HG02973 (cell line): ENCODE data around the gene CALY.
"Not testable (repeated sequence)": the region's sequence is repeated elsewhere in the genome, so short reads cannot be mapped to it uniquely, and the experiment has no call there.

ENCODE experiments used
- ATAC-seq: cut with Tn5 transposase; IDR thresholded peaks from one replicate; pipeline ENCODE4 v1.9.1; 2021; ENCODE audit warnings: moderate library complexity; ENCODE audit not compliant: unreplicated experiment

CALY gene

GRCh38 chr10:133336577-133337369 is at the start of gene CALY:
Gene CALY, minus strand, starts transcription at chr10:133336896. Its CDS starts 7,907 bp downstream, at chr10:133328989.
- ATAC-seq = no peak

- ATAC-seq = no peak
Measured at GRCh38 chr10:133385214-133385613, 48.5 kb upstream of the CALY start.

- ATAC-seq = no peak
Measured at GRCh38 chr10:133384071-133384470, 47.4 kb upstream of the CALY start.

GRCh38 chr10:133383551-133383950 is 46.9 kb upstream of the CALY start:
- no peak for ATAC-seq

GRCh38 chr10:133381036-133381435 is 44.3 kb upstream of the CALY start:
- no peak for ATAC-seq

GRCh38 chr10:133379801-133380666 is 43.3 kb upstream of the CALY start:
- no peak for ATAC-seq

GRCh38 chr10:133379152-133379800 is 42.6 kb upstream of the CALY start, which contains the start of gene PAOX:
Gene PAOX, plus strand, starts transcription at chr10:133379262. Its CDS starts 55 bp downstream, at chr10:133379317.
- ATAC-seq = peak; percentile 49

- ATAC-seq = no peak
Measured at GRCh38 chr10:133378251-133379096, 41.8 kb upstream of the CALY start.

GRCh38 chr10:133377818-133378250 is 41.1 kb upstream of the CALY start:
- ATAC-seq = no peak

- no peak for ATAC-seq
Measured at GRCh38 chr10:133377025-133377817, 40.5 kb upstream of the CALY start.

- ATAC-seq = not testable (repeated sequence)
Measured at GRCh38 chr10:133376183-133376582, 39.5 kb upstream of the CALY start.

GRCh38 chr10:133375357-133376115 is 38.8 kb upstream of the CALY start:
- ATAC-seq = no peak

- ATAC-seq = peak; percentile 93
Measured at GRCh38 chr10:133373174-133374090, 36.7 kb upstream of the CALY start, which contains the start of gene ECHS1. Gene ECHS1, minus strand, starts transcription at chr10:133373354. Its CDS starts 21 bp downstream, at chr10:133373333.

- ATAC-seq = no peak
Measured at GRCh38 chr10:133372507-133372906, 35.8 kb upstream of the CALY start.

- no peak for ATAC-seq
Measured at GRCh38 chr10:133370030-133370786, 33.5 kb upstream of the CALY start.

- ATAC-seq = no peak
Measured at GRCh38 chr10:133368153-133368552, 31.5 kb upstream of the CALY start.

GRCh38 chr10:133367461-133367860 is 30.8 kb upstream of the CALY start:
- not testable (repeated sequence) for ATAC-seq
